ENCODE results near the gene COL4A2.

DNA sequence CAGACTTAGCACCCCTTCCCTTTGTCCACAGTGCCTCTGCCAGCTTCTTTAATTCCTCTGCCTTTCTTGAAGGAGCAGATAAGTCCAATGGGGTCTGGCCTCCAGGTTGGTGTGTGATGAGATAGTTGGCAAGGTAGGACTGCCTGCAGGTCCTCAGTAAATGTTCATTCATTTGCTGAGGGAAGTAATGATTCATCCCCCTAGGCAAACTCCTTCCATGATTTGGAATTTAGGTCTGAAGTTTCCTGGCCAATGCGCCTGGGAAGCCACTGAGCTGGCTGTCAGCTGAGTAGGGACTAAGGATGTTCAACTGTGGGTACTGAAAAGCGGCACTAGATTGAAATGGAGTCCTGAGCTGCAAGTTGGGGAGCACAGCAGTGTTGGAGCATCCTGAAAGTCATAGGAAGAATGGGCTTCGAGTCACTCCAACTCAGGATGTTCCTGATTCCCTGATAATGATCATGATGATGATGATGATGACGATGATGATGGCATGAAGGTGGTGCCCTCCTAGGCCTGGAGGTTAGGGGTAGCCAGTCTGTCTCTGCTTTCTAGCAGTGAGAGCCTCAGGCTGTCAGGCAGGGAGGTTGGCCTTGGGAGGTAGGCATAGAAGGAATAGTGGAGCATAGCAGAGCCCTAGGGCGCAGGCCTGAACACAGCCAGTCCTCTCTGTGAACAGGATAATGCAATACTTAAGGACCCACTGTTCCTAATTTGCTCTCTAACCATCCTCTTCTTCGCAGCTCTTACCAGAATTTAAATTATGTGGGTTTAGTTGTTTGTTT is 44.7 kb downstream of the COL4A2 start:
- TF ChIP-seq, protein P1, sequence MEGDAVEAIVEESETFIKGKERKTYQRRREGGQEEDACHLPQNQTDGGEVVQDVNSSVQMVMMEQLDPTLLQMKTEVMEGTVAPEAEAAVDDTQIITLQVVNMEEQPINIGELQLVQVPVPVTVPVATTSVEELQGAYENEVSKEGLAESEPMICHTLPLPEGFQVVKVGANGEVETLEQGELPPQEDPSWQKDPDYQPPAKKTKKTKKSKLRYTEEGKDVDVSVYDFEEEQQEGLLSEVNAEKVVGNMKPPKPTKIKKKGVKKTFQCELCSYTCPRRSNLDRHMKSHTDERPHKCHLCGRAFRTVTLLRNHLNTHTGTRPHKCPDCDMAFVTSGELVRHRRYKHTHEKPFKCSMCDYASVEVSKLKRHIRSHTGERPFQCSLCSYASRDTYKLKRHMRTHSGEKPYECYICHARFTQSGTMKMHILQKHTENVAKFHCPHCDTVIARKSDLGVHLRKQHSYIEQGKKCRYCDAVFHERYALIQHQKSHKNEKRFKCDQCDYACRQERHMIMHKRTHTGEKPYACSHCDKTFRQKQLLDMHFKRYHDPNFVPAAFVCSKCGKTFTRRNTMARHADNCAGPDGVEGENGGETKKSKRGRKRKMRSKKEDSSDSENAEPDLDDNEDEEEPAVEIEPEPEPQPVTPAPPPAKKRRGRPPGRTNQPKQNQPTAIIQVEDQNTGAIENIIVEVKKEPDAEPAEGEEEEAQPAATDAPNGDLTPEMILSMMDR (IDR thresholded peaks at IDR 0.05): no peak
- TF ChIP-seq POLR2A (IDR thresholded peaks at IDR 0.05): no peak
- TF ChIP-seq POLR2AphosphoS5 (IDR thresholded peaks at IDR 0.05): no peak
